DOHH2 (cell line): ENCODE data around the gene NEUROD4.

ENCODE experiments used
- H3F3A ChIP-seq: fragments of 200-600 bp; sonication (generic), shearing (Covaris generic); 2 replicates; pipeline ENCODE4 v1.6.0; 2016; ENCODE audit warnings: antibody characterized with exemption, mild to moderate bottlenecking; ENCODE audit not compliant: control insufficient read depth, insufficient read depth
- H3K27ac ChIP-seq: fragments of 200-600 bp; sonication (generic); 2 replicates; pipeline ENCODE4 v1.5.1; 2014; ENCODE audit warnings: low read depth, mild to moderate bottlenecking, low read length, moderate library complexity
- H3K27me3 ChIP-seq: fragments of 200-600 bp; sonication (generic); 2 replicates; pipeline ENCODE4 v1.6.1; 2014; ENCODE audit warnings: mild to moderate bottlenecking, low read length, mixed read lengths; ENCODE audit not compliant: control insufficient read depth
- H3K36me3 ChIP-seq: fragments of 200-600 bp; sonication (generic); 2 replicates; pipeline ENCODE4 v1.6.1; 2014; ENCODE audit warnings: mild to moderate bottlenecking, low read length, moderate library complexity, mixed read lengths; ENCODE audit not compliant: control insufficient read depth
- H3K4me1 ChIP-seq: fragments of 200-600 bp; sonication (generic); 2 replicates; pipeline ENCODE4 v1.6.1; 2014; ENCODE audit warnings: mild to moderate bottlenecking, low read length, mixed read lengths; ENCODE audit not compliant: control insufficient read depth
- H3K4me2 ChIP-seq: fragments of 200-600 bp; sonication (generic); 2 replicates; pipeline ENCODE4 v1.6.0; 2014; ENCODE audit warnings: mild to moderate bottlenecking, low read length, moderate library complexity
- H3K4me3 ChIP-seq: fragments of 200-600 bp; sonication (generic); 2 replicates; pipeline ENCODE4 v1.5.1; 2014; ENCODE audit warnings: mild to moderate bottlenecking, low read length, mixed read lengths
- H3K79me2 ChIP-seq: fragments of 200-600 bp; sonication (generic); 2 replicates; pipeline ENCODE4 v1.6.1; 2014; ENCODE audit warnings: mild to moderate bottlenecking, low read length, mixed read lengths; ENCODE audit not compliant: control insufficient read depth
- H3K9me2 ChIP-seq: fragments of 200-600 bp; sonication (generic); replicated peaks from 2 replicates; pipeline ENCODE4 v1.6.1; 2014; ENCODE audit warnings: mild to moderate bottlenecking, low read length, mixed read lengths; ENCODE audit not compliant: control insufficient read depth
- H3K9me3 ChIP-seq: fragments of 200-600 bp; sonication (generic); 2 replicates; pipeline ENCODE4 v1.6.1; 2014; ENCODE audit warnings: antibody characterized with exemption, low read length, mixed read lengths; ENCODE audit not compliant: control insufficient read depth, insufficient read depth
- H4K20me1 ChIP-seq: fragments of 200-600 bp; sonication (generic); 2 replicates; pipeline ENCODE4 v1.6.0; 2014; ENCODE audit warnings: low read depth, mild to moderate bottlenecking, antibody characterized with exemption, low read length, moderate library complexity; ENCODE audit not compliant: control insufficient read depth, insufficient read depth
- EZH2phosphoT487 ChIP-seq: fragments of 200-600 bp; sonication (generic); IDR thresholded peaks from 2 replicates; pipeline ENCODE4 v1.6.1; 2017; ENCODE audit warnings: borderline replicate concordance, mild to moderate bottlenecking, antibody characterized with exemption, low read length, moderate library complexity, mixed read lengths
- TF ChIP-seq, protein P1 (sequence below): fragments of 200-600 bp; sonication (generic); IDR thresholded peaks from one replicate; pipeline ENCODE4 v1.5.1; 2014; ENCODE audit warnings: antibody characterized with exemption, mild to moderate bottlenecking, low read depth, low read length; ENCODE audit not compliant: poor library complexity, severe bottlenecking

Gene NEUROD4

GRCh38 chr12:55058082-55058481 is 38.3 kb downstream of the NEUROD4 start:
- Histone ChIP-seq H4K20me1 (no peaks in the 10 kb centered on the region), H3K9me2 (no peaks in the 10 kb centered on the region), H3K4me1 (no peaks in the 10 kb centered on the region), H3K4me3 (no peak overlapping the region), H3K4me2 (no peak overlapping the region), H3F3A (no peaks in the 10 kb centered on the region), H3K27ac (no peak overlapping the region), H3K79me2 (no peaks in the 10 kb centered on the region), H3K36me3 (no peaks in the 10 kb centered on the region), H3K9me3 (no peaks in the 10 kb centered on the region), H3K27me3 (no peaks in the 10 kb centered on the region)
- no peak for TF ChIP-seq EZH2phosphoT487
- TF ChIP-seq, protein P1, sequence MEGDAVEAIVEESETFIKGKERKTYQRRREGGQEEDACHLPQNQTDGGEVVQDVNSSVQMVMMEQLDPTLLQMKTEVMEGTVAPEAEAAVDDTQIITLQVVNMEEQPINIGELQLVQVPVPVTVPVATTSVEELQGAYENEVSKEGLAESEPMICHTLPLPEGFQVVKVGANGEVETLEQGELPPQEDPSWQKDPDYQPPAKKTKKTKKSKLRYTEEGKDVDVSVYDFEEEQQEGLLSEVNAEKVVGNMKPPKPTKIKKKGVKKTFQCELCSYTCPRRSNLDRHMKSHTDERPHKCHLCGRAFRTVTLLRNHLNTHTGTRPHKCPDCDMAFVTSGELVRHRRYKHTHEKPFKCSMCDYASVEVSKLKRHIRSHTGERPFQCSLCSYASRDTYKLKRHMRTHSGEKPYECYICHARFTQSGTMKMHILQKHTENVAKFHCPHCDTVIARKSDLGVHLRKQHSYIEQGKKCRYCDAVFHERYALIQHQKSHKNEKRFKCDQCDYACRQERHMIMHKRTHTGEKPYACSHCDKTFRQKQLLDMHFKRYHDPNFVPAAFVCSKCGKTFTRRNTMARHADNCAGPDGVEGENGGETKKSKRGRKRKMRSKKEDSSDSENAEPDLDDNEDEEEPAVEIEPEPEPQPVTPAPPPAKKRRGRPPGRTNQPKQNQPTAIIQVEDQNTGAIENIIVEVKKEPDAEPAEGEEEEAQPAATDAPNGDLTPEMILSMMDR: no peak

DNA sequence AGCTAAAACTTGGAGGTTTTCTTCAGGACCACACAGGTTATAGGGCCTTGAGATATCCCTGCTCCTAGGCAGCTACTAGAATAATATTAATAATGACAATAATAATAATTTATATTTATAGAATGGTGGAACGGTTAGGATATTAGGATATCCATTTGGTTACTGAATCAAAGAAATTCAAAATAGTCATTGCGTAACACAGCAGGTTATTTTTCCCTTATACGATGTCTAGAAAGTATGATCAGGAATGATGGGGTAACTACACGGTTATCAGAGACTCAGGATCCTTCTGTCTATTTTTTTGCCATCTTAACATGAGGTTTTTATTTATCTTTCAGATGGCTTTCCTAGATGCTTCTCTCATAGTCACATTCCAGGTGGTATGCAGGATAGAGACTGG is 39.0 kb downstream of the NEUROD4 start:
- Histone ChIP-seq H3K27ac (no peak overlapping the region), H3K9me3 (no peaks in the 10 kb centered on the region), H3K4me1 (no peaks in the 10 kb centered on the region), H3K9me2 (no peaks in the 10 kb centered on the region), H3K4me2 (no peak overlapping the region), H3K36me3 (no peaks in the 10 kb centered on the region), H4K20me1 (no peaks in the 10 kb centered on the region), H3K27me3 (no peaks in the 10 kb centered on the region), H3K79me2 (no peaks in the 10 kb centered on the region), H3K4me3 (no peak overlapping the region), H3F3A (no peaks in the 10 kb centered on the region)
- TF ChIP-seq EZH2phosphoT487: no peak
- TF ChIP-seq, protein P1: no peak

GRCh38 chr12:55060470-55060869 is 40.7 kb downstream of the NEUROD4 start:
- Histone ChIP-seq H3K36me3 (no peaks in the 10 kb centered on the region), H4K20me1 (no peaks in the 10 kb centered on the region), H3K4me1 (no peaks in the 10 kb centered on the region), H3F3A (no peaks in the 10 kb centered on the region), H3K9me3 (no peaks in the 10 kb centered on the region), H3K27me3 (no peaks in the 10 kb centered on the region), H3K9me2 (no peaks in the 10 kb centered on the region), H3K4me2 (no peak overlapping the region), H3K4me3 (no peak overlapping the region), H3K79me2 (no peaks in the 10 kb centered on the region), H3K27ac (no peak overlapping the region)
- no peak for TF ChIP-seq EZH2phosphoT487
- TF ChIP-seq, protein P1: no peak

DNA sequence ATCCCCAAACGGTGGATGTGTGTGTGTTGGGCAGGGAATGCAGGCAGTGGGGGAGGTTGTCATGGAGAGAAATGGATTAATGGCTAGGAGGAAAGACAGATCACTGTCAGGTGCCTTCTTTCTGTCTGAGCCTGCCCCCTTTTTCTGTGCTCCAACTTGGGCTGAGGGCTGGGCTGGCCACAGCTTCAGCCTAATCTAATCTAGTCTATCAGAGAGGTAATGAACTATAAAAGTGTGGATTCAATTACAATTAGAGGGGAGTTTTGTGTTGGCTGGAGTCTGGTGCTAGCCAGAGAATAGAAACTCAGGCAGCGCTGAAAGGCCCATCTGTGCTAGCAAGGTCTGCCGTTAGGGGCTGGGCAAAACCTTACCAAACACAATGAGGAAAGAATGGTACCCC is 41.2 kb downstream of the NEUROD4 start:
- no peaks in the 10 kb centered on the region for H3F3A ChIP-seq
- no peaks in the 10 kb centered on the region for H4K20me1 ChIP-seq
- no peaks in the 10 kb centered on the region for H3K9me3 ChIP-seq
- H3K27ac ChIP-seq: no peak overlapping the region
- no peaks in the 10 kb centered on the region for H3K79me2 ChIP-seq
- H3K27me3 ChIP-seq: no peaks in the 10 kb centered on the region
- H3K4me3 ChIP-seq: no peak overlapping the region
- H3K9me2 ChIP-seq: no peaks in the 10 kb centered on the region
- H3K36me3 ChIP-seq: no peaks in the 10 kb centered on the region
- no peaks in the 10 kb centered on the region for H3K4me1 ChIP-seq
- H3K4me2 ChIP-seq: no peak overlapping the region
- TF ChIP-seq, protein P1: no peak
- TF ChIP-seq EZH2phosphoT487: no peak
